ENCODE data around the gene ADRA2C.

- TF ChIP-seq REST (IDR thresholded peaks at IDR 0.05; ENCODE audit: insufficient read depth in 1 of 2, low read depth in 2 of 2, low read length in 1 of 2) (no peak), POLR2AphosphoS5 (IDR thresholded peaks at IDR 0.05; ENCODE audit: low read depth, low read length) (no peak), SIN3A (IDR thresholded peaks at IDR 0.05; ENCODE audit: borderline replicate concordance, insufficient read depth, low read depth, low read length) (no peak), TCF7L2 (IDR thresholded peaks at IDR 0.05; ENCODE audit: low read depth, low read length) (no peak)
- TF ChIP-seq, protein P1, sequence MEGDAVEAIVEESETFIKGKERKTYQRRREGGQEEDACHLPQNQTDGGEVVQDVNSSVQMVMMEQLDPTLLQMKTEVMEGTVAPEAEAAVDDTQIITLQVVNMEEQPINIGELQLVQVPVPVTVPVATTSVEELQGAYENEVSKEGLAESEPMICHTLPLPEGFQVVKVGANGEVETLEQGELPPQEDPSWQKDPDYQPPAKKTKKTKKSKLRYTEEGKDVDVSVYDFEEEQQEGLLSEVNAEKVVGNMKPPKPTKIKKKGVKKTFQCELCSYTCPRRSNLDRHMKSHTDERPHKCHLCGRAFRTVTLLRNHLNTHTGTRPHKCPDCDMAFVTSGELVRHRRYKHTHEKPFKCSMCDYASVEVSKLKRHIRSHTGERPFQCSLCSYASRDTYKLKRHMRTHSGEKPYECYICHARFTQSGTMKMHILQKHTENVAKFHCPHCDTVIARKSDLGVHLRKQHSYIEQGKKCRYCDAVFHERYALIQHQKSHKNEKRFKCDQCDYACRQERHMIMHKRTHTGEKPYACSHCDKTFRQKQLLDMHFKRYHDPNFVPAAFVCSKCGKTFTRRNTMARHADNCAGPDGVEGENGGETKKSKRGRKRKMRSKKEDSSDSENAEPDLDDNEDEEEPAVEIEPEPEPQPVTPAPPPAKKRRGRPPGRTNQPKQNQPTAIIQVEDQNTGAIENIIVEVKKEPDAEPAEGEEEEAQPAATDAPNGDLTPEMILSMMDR (IDR thresholded peaks at IDR 0.05) = no peak
Measured at GRCh38 chr4:3793545-3793944, 27.4 kb downstream of the ADRA2C start.

All from Panc1 (cell line).